A549 (cell line): ENCODE results near the gene ANKK1. TPM values are rescaled to one million over a fixed set of nuclear protein-coding genes. Genes with fewer than 3 reads are reported as not detected.

Experiments
- ATAC-seq, 2 experiments: fragments of 200-7000 bp in 1 of 2; fragments of >200 bp in 1 of 2; cut with Nextera tagmentation in 1 of 2; cut with Tn5 transposase in 1 of 2; 3 replicates each; pipeline versions ENCODE4 v1.8.0 to v1.9.1; 2018 to 2020; ENCODE audit warnings: mild to moderate bottlenecking in 1 of 2, moderate library complexity in 1 of 2
- CTCF ChIA-PET: fragments of 300-600 bp; sonication (Branson Sonifier 250); formaldehyde crosslinking; extraction: SDS; loops from one replicate; lab custom pipeline; 2021; ENCODE audit warnings: antibody characterized with exemption, inconsistent platforms; lab: Yijun Ruan, JAX
- POLR2A ChIA-PET: fragments of 350-600 bp; formaldehyde crosslinking; extraction: SDS; loops from one replicate; lab custom pipeline; 2021; ENCODE audit warnings: antibody characterized with exemption, inconsistent platforms; lab: Yijun Ruan, JAX
- DNase-seq, 2 experiments: peaks; one replicate each; pipeline versions ENCODE4 v3.0.0 to v3.0.0-alpha.2; 2011 to 2016; ENCODE audit warnings: low read depth in 1 of 2, low spot score in 1 of 2
- FAIRE-seq: peaks from 2 replicates; lab custom pipeline; 2011; peaks lifted over from hg19 to GRCh38; lab: Jason Lieb, UNC
- H3K27ac ChIP-seq, 2 experiments: fragments of >200 bp; sonication (Bioruptor Twin); formaldehyde crosslinking; 3 replicates each; pipeline ENCODE4 v1.5.1; 2016 to 2017
- H3K4me1 ChIP-seq: fragments of >200 bp; sonication (Bioruptor Twin); formaldehyde crosslinking; 3 replicates; pipeline ENCODE4 v1.6.1; 2016
- H3K4me2 ChIP-seq: fragments of >200 bp; sonication (Bioruptor Twin); formaldehyde crosslinking; 3 replicates; pipeline ENCODE4 v1.6.1; 2016
- H3K4me3 ChIP-seq: fragments of >200 bp; sonication (Bioruptor Twin); formaldehyde crosslinking; 3 replicates; pipeline ENCODE4 v1.5.1; 2016
- H3K9me3 ChIP-seq: fragments of >200 bp; sonication (Bioruptor Twin); formaldehyde crosslinking; 3 replicates; pipeline ENCODE4 v1.6.1; 2016
- BCL3 ChIP-seq: fragments of >200 bp; sonication (Bioruptor Twin); formaldehyde crosslinking; IDR thresholded peaks from 3 replicates; pipeline ENCODE4 v1.6.1; 2016
- BHLHE40 ChIP-seq: IDR thresholded peaks from 2 replicates; pipeline ENCODE4 v1.6.1; 2012; ENCODE audit warnings: low read depth, low read length, inconsistent platforms
- CBX2 ChIP-seq: fragments of 200-600 bp; sonication (generic); IDR thresholded peaks from 2 replicates; pipeline ENCODE4 v1.6.1; 2016; ENCODE audit warnings: low read depth, mild to moderate bottlenecking, borderline replicate concordance
- CEBPB ChIP-seq, 2 experiments: fragments of >200 bp in 1 of 2; sonication (Bioruptor Twin) in 1 of 2; formaldehyde crosslinking in 1 of 2; IDR thresholded peaks; 2 replicates each; pipeline ENCODE4 v1.6.1; 2012 to 2016
- CHD4 ChIP-seq: fragments of 200-600 bp; sonication (generic); IDR thresholded peaks from 2 replicates; pipeline ENCODE4 v1.6.1; 2016; ENCODE audit warnings: antibody characterized with exemption, mild to moderate bottlenecking, borderline replicate concordance
- FOSL2 ChIP-seq, 2 experiments: fragments of 450-650 bp in 1 of 2; fragments of >200 bp in 1 of 2; sonication (Bioruptor Twin) in 1 of 2; formaldehyde crosslinking; IDR thresholded peaks; 2 replicates each; pipeline versions ENCODE4 v1.5.0 to v1.6.1; 2016 to 2020; ENCODE audit warnings: mild to moderate bottlenecking in 1 of 2, moderate library complexity in 1 of 2
- FOXS1 ChIP-seq: fragments of 250-450 bp; sonication (Bioruptor Pico); IDR thresholded peaks from 2 replicates; pipeline ENCODE4 v1.5.0; 2020; ENCODE audit warnings: mild to moderate bottlenecking, moderate library complexity
- HMGXB4 ChIP-seq: fragments of 250-450 bp; sonication (Bioruptor Pico); IDR thresholded peaks from 2 replicates; pipeline ENCODE4 v1.5.0; 2021; ENCODE audit warnings: mild to moderate bottlenecking, moderate library complexity, borderline replicate concordance
- HOXA7 ChIP-seq: fragments of 250-450 bp; sonication (Bioruptor Pico); IDR thresholded peaks from 2 replicates; pipeline ENCODE4 v1.5.0; 2020; ENCODE audit warnings: mild to moderate bottlenecking, moderate library complexity
- KDM1A ChIP-seq: fragments of 200-600 bp; sonication (generic); IDR thresholded peaks from 2 replicates; pipeline ENCODE4 v1.6.1; 2016; ENCODE audit warnings: low read depth, mild to moderate bottlenecking
- PBX3 ChIP-seq: IDR thresholded peaks from 2 replicates; pipeline ENCODE4 v1.6.1; 2012
- RARB ChIP-seq: fragments of 250-450 bp; sonication (Bioruptor Pico); IDR thresholded peaks from 2 replicates; pipeline ENCODE4 v1.8.0; 2021; ENCODE audit warnings: mild to moderate bottlenecking, moderate library complexity
- REST ChIP-seq: fragments of 200-600 bp; sonication (generic); IDR thresholded peaks from 2 replicates; pipeline ENCODE4 v1.6.1; 2016; ENCODE audit warnings: antibody characterized with exemption, mild to moderate bottlenecking, moderate library complexity
- RFX5 ChIP-seq: fragments of 450-650 bp; IDR thresholded peaks from 2 replicates; pipeline ENCODE4 v1.7.1; 2014; ENCODE audit warnings: antibody characterized with exemption, mild to moderate bottlenecking, moderate library complexity
- SREBF2 ChIP-seq: fragments of 450-650 bp; IDR thresholded peaks from 2 replicates; pipeline ENCODE4 v1.6.1; 2014; ENCODE audit warnings: mild to moderate bottlenecking, moderate library complexity
- TP53 ChIP-seq: fragments of 250-450 bp; sonication (Bioruptor Pico); IDR thresholded peaks from 2 replicates; pipeline ENCODE4 v1.5.0; 2021; ENCODE audit warnings: mild to moderate bottlenecking, moderate library complexity
- ZFP36 ChIP-seq: fragments of 450-650 bp; IDR thresholded peaks from 2 replicates; pipeline ENCODE4 v1.6.1; 2014; ENCODE audit warnings: borderline replicate concordance; ENCODE audit not compliant: partially characterized antibody
- WGBS: methylation state at CpG from one replicate; pipeline ENCODE4 v1.1.6; 2017; ENCODE audit errors: missing lambda C conversion rate; 5-methylcytosine and 5-hydroxymethylcytosine counted together
- polyA plus RNA-seq, 4 experiments: library from polyadenylated mRNA; depleted of rRNA in 3 of 4; stranded (reverse); fragments of >200 nt; fragmentation: RNase III in 1 of 4; extraction: RNeasy Plus Mini Kit Qiagen cat#74134 plus additional on column Dnase treatment in 1 of 4; gene quantifications; 2 replicates in 3 of 4; 3 replicates in 1 of 4; pipeline ENCODE4 v1.2.3, GENCODE V29; 2011 to 2017

Gene ANKK1
- polyA plus RNA-seq, 2 of the 4 experiments (the other 2 are of a cell fraction), result 0.08 TPM; not detected in 1

GRCh38 chr11:113386866-113387265 lies 713 bp upstream of the ANKK1 start:
- POLR2A ChIA-PET, result no interaction called here
- WGBS, result 86% methylated on average over 1 of the region's 6 CpGs
- Histone ChIP-seq H3K4me1 (no peaks in the 10 kb centered on the region), H3K27ac (no peak overlapping the region), H3K9me3 (no peaks in the 10 kb centered on the region), H3K4me3 (no peak overlapping the region), H3K4me2 (no peak overlapping the region)
- DNase-seq (no peak), ATAC-seq (no peak), FAIRE-seq (no peak)
- TF ChIP-seq SREBF2 (no peak), KDM1A (no peak)
- CTCF ChIA-PET, result no interaction called here

- H3K27ac ChIP-seq, result no peak overlapping the region
- no peak overlapping the region for H3K4me3 ChIP-seq
- no peak overlapping the region for H3K4me2 ChIP-seq
- no peaks in the 10 kb centered on the region for H3K9me3 ChIP-seq
- no peaks in the 10 kb centered on the region for H3K4me1 ChIP-seq
- DNase-seq (no peak), FAIRE-seq (no peak), ATAC-seq (no peak)
- POLR2A ChIA-PET, result no interaction called here
- 21% methylated on average over 3 of the region's 3 CpGs for WGBS
- CTCF ChIA-PET, result interaction anchor here (0.7 to 1.5 kb wide), 2 partner anchors 10 to 144 kb away, joined by 3 to 4 read pairs; no protein-coding TSS in a partner anchor
- no peak for TF ChIP-seq TP53 (CRISPR knock-in tag)
- TF ChIP-seq BCL3, result no peak
- TF ChIP-seq RFX5, result no peak
- no peak for TF ChIP-seq CEBPB (IDR thresholded peaks at IDR 0.05)
- no peak for TF ChIP-seq REST
- TF ChIP-seq RARB (CRISPR knock-in tag), result no peak
- TF ChIP-seq CHD4, result no peak
- TF ChIP-seq SREBF2, result no peak
- TF ChIP-seq PBX3, result no peak
- TF ChIP-seq FOSL2 (IDR thresholded peaks at IDR 0.05), result no peak
- TF ChIP-seq FOSL2 (CRISPR knock-in tag; IDR thresholded peaks at IDR 0.05), result no peak
- no peak for TF ChIP-seq HMGXB4
- TF ChIP-seq HOXA7 (CRISPR knock-in tag), result no peak
- no peak for TF ChIP-seq CBX2
- no peak for TF ChIP-seq FOXS1 (CRISPR knock-in tag)
- no peak for TF ChIP-seq BHLHE40
- TF ChIP-seq ZFP36, result no peak
Observed at GRCh38 chr11:113389272-113389671, 1.7 kb downstream of the ANKK1 start.
